Lower lobe of right lung (tissue), 2 donors: ENCODE results near the gene GABRA5. TPM values are rescaled to one million over a fixed set of nuclear protein-coding genes. Genes with fewer than 3 reads are reported as not detected.

ENCODE experiments used
- ATAC-seq, 2 donors: fragments of 200-7000 bp; cut with Tn5 transposase; one replicate each; pipeline ENCODE4 v1.9.1; 2020 to 2022; ENCODE audit warnings: mild to moderate bottlenecking in 2 of 2, moderate library complexity in 2 of 2
- DNase-seq: peaks from one replicate; pipeline ENCODE4 v3.0.0-alpha.2; 2020
- H3K27ac ChIP-seq: fragments of 200-600 bp; one replicate; pipeline ENCODE4 v1.8.0; 2022
- H3K27me3 ChIP-seq: fragments of 200-600 bp; one replicate; pipeline ENCODE4 v1.8.0; 2022; ENCODE audit warnings: low read depth
- H3K36me3 ChIP-seq: fragments of 200-600 bp; one replicate; pipeline ENCODE4 v1.8.0; 2022; ENCODE audit warnings: mild to moderate bottlenecking
- H3K4me1 ChIP-seq: fragments of 200-600 bp; one replicate; pipeline ENCODE4 v1.8.0; 2022
- H3K4me3 ChIP-seq: fragments of 200-600 bp; one replicate; pipeline ENCODE4 v1.8.0; 2022; ENCODE audit warnings: mild to moderate bottlenecking
- H3K9me3 ChIP-seq: fragments of 200-600 bp; one replicate; pipeline ENCODE4 v1.8.0; 2022
- intact Hi-C: fragments of 100-400 bp; cut with DNase I; formaldehyde crosslinking; loops from one replicate; pipeline ENCODE4 v1.11.0; 2022
- total RNA-seq: library from RNA; stranded (reverse); fragmentation: NEBNext Ultra II Directional; extraction: Animal tissue kit (Norgen Biotek cat#: 25700); gene quantifications from one replicate; pipeline ENCODE4 v1.2.1, GENCODE V29; 2021
- TF ChIP-seq, protein P1 (sequence below): fragments of 200-600 bp; IDR thresholded peaks from one replicate; pipeline ENCODE4 v1.8.0; 2022; ENCODE audit warnings: antibody characterized with exemption, mild to moderate bottlenecking
- donor health status: DM: no; HTN: yes; CAD: no; lungs with severe emphysema.

Gene GABRA5
- total RNA-seq, 1 donor from 2014 or later = not detected

GRCh38 chr15:26877831-26878230, 11.0 kb downstream of the GABRA5 start:
- H3K36me3 ChIP-seq = no peaks in the 10 kb centered on the region
- H3K27me3 ChIP-seq = peaks cover 10% of the 10 kb centered on the region
- intact Hi-C loops = no loop called here
- H3K27ac ChIP-seq = no peak overlapping the region
- ATAC-seq = no peak
- TF ChIP-seq, protein P1, sequence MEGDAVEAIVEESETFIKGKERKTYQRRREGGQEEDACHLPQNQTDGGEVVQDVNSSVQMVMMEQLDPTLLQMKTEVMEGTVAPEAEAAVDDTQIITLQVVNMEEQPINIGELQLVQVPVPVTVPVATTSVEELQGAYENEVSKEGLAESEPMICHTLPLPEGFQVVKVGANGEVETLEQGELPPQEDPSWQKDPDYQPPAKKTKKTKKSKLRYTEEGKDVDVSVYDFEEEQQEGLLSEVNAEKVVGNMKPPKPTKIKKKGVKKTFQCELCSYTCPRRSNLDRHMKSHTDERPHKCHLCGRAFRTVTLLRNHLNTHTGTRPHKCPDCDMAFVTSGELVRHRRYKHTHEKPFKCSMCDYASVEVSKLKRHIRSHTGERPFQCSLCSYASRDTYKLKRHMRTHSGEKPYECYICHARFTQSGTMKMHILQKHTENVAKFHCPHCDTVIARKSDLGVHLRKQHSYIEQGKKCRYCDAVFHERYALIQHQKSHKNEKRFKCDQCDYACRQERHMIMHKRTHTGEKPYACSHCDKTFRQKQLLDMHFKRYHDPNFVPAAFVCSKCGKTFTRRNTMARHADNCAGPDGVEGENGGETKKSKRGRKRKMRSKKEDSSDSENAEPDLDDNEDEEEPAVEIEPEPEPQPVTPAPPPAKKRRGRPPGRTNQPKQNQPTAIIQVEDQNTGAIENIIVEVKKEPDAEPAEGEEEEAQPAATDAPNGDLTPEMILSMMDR = no peak
- no peak overlapping the region for H3K4me3 ChIP-seq
- no peaks in the 10 kb centered on the region for H3K4me1 ChIP-seq
- no peak for DNase-seq
- no peaks in the 10 kb centered on the region for H3K9me3 ChIP-seq

DNA sequence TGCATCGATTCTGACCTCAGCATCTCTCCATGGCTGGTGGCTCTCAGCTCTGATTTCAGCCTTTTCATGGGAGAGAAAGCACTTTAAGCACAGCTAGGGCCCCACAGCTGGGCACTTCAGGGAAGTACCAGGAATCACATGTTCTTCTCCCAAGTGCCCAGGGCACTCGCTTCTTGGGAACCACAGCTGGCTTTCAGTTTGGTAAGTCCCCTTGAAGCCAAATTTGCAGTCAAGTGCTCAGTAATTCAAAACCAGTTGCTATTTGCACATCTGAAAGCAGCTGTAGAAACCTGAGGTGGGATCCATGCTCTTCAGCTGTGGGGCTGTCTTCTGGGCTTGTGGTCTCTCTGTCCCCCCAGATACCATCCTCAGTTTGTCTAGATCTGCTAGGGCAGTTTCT, 12.8 kb downstream of the GABRA5 start:
- Histone ChIP-seq H3K4me3 (no peak overlapping the region), H3K36me3 (no peaks in the 10 kb centered on the region), H3K9me3 (no peaks in the 10 kb centered on the region), H3K4me1 (no peaks in the 10 kb centered on the region), H3K27ac (no peak overlapping the region), H3K27me3 (peaks cover 7% of the 10 kb centered on the region)
- TF ChIP-seq, protein P1 = no peak
- DNase-seq (no peak), ATAC-seq (no peak)
- intact Hi-C loops = no loop called here

DNA sequence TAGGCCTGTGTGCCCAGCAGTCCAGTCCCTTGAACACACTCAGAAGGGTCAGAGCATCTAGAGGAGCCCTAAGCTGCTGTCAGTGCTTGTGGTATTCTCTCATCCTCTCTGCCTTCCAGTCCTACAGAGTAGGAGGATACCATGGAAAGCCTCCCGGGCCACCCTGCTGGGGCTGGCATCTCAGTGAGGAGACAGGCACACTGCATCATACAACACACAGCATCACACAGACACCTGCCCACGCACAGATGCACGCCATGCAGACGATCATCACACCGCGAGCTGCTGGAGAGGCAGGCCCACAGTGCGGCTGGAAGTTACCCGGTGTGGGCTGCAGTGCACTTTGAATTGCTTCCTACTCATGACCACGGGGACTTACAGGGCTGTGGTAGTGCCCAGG, 15.2 kb downstream of the GABRA5 start:
- Histone ChIP-seq H3K4me3 (no peak overlapping the region), H3K4me1 (no peaks in the 10 kb centered on the region), H3K9me3 (no peaks in the 10 kb centered on the region), H3K27ac (no peak overlapping the region), H3K36me3 (no peaks in the 10 kb centered on the region), H3K27me3 (no peaks in the 10 kb centered on the region)
- intact Hi-C loops = no loop called here
- ATAC-seq (no peak), DNase-seq (no peak)
- TF ChIP-seq, protein P1 = no peak

DNA sequence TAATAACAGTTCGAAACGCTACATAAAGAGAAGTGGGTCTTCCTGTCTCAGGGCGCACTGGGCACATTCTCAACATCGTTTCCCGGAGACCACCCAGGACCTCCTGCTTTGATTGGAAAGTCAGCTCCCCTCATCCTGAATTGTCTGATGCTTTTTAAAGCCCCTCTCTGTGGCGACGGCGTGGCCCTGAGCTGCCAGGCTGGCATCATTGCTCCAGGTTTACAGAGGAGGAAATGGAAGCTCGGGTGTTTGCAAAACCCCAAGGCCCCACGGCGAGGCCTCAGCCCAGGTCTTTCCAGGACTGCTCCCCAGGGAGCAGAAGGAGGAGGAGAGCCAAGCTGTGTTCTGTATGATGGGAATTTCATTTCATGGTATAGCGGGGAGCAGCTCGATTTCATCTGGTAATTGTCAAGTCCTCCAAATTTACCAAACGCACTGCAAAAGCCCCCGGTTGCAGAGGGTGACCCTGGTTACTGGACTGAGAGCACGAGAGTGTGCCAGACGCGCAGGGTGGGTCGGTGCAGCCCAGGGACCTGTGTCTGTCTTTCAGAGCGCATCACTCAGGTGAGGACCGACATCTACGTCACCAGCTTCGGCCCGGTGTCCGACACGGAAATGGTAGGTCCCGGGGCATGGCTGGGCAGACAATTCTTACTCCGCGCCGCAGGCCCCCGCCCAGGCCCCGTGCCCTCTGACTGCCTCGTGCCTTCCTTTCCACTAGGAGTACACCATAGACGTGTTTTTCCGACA, 15.9 kb downstream of the GABRA5 start:
- intact Hi-C loops = no loop called here
- no peaks in the 10 kb centered on the region for H3K27me3 ChIP-seq

DNA sequence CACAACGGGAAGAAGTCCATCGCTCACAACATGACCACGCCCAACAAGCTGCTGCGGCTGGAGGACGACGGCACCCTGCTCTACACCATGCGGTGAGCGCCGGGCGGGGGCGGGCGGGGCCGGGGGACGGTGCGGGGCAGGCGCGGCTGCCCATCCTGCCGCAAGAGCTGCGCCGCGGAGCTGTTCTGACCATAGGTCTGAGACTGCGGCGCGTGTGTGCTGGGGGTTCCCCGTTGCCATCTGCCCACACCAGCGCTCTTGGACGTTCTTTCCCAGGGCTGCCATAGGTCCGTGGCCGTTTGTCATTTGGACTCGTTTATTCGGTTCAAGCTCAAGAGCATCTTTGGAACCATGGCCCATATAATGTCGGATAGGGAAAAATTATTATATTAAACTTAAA, 16.6 kb downstream of the GABRA5 start:
- Histone ChIP-seq H3K4me1 (no peaks in the 10 kb centered on the region), H3K4me3 (no peak overlapping the region), H3K27me3 (no peaks in the 10 kb centered on the region), H3K36me3 (no peaks in the 10 kb centered on the region), H3K9me3 (no peaks in the 10 kb centered on the region), H3K27ac (no peak overlapping the region)
- intact Hi-C loops = no loop called here
- DNase-seq (no peak), ATAC-seq (no peak)
- TF ChIP-seq, protein P1 = no peak

More for the DNA sequence above, 15.9 kb downstream of the GABRA5 start:
- ATAC-seq (no peak), DNase-seq (no peak)
- no peak overlapping the region for H3K4me3 ChIP-seq
- TF ChIP-seq, protein P1 = no peak
- no peaks in the 10 kb centered on the region for H3K4me1 ChIP-seq
- H3K27ac ChIP-seq = no peak overlapping the region
- no peaks in the 10 kb centered on the region for H3K36me3 ChIP-seq
- H3K9me3 ChIP-seq = no peaks in the 10 kb centered on the region
